Measurements from ENCODE around the gene ARL2BP. TPM values are rescaled to one million over a fixed set of nuclear protein-coding genes. Genes with fewer than 3 reads are reported as not detected.

Gene ARL2BP
- 52.5 and 72.0 TPM in 2 replicates for total RNA-seq

GRCh38 chr16:57244767-57245471, at the start of gene ARL2BP:
Gene ARL2BP (plus strand): TSS chr16:57245259. CDS start chr16:57245368, 109 bp downstream.

GRCh38 chr16:57284209-57284951, 39.3 kb downstream of the ARL2BP start, which contains the start of gene PLLP:
Gene PLLP (minus strand): TSS chr16:57284672. CDS start chr16:57284540, 132 bp downstream.

Other genes with a start within 250 kb of the ARL2BP start
- gene CPNE2, start 152.7 kb upstream of the ARL2BP start, total RNA-seq, result 54.9 and 63.0 TPM in 2 replicates
- 59.7 and 77.9 TPM in 2 replicates for gene PSME3IP1, start 59.2 kb upstream of the ARL2BP start, total RNA-seq
- 47.6 and 64.1 TPM in 2 replicates for gene RSPRY1, start 58.9 kb upstream of the ARL2BP start, total RNA-seq
- 2.8 and 7.4 TPM in 2 replicates for gene PLLP, start 39.4 kb downstream of the ARL2BP start, total RNA-seq
- gene CCL22, start 113.5 kb downstream of the ARL2BP start, total RNA-seq, result not detected in 2 replicates
- gene CX3CL1, start 127.2 kb downstream of the ARL2BP start, total RNA-seq, result 2.2 and 5.8 TPM in 2 replicates
- gene CCL17, start 159.5 kb downstream of the ARL2BP start, total RNA-seq, result not detected in 2 replicates
- 71.7 and 76.7 TPM in 2 replicates for gene CIAPIN1, start 202.1 kb downstream of the ARL2BP start, total RNA-seq
- 48.2 and 55.7 TPM in 2 replicates for gene COQ9, start 202.2 kb downstream of the ARL2BP start, total RNA-seq
- gene POLR2C, start 217.4 kb downstream of the ARL2BP start, total RNA-seq, result 106 and 110 TPM in 2 replicates
- 24.0 and 25.1 TPM in 2 replicates for gene DOK4, start 241.2 kb downstream of the ARL2BP start, total RNA-seq